Activated naive CD8-positive, alpha-beta T cell treated with anti-CD3 and anti-CD28 coated beads for 36 hours (primary cell): Measurements from ENCODE around the gene TCEAL3. TPM values are rescaled to one million over a fixed set of nuclear protein-coding genes. Genes with fewer than 3 reads are reported as not detected.
"Not testable (repeated sequence)": the region's sequence is repeated elsewhere in the genome, so short reads cannot be mapped to it uniquely, and the experiment has no call there.

Source experiments
- DNase-seq: peaks from one replicate; pipeline ENCODE4 v3.0.0; 2021
- H3K27ac Mint-ChIP-seq: one replicate; pipeline ENCODE4 v1.8.0; 2022; ENCODE audit warnings: mild to moderate bottlenecking, moderate library complexity, mixed read lengths
- H3K27me3 Mint-ChIP-seq: one replicate; pipeline ENCODE4 v1.8.0; 2022; ENCODE audit warnings: mild to moderate bottlenecking, mixed read lengths
- H3K36me3 Mint-ChIP-seq: one replicate; pipeline ENCODE4 v1.8.0; 2021; ENCODE audit warnings: mild to moderate bottlenecking, mixed read lengths
- H3K4me1 Mint-ChIP-seq: one replicate; pipeline ENCODE4 v1.8.0; 2021; ENCODE audit warnings: mixed read lengths
- H3K4me3 Mint-ChIP-seq: one replicate; pipeline ENCODE4 v1.8.0; 2022; ENCODE audit warnings: mild to moderate bottlenecking, moderate library complexity, mixed read lengths
- H3K9me3 Mint-ChIP-seq: one replicate; pipeline ENCODE4 v1.8.0; 2022; ENCODE audit warnings: mixed read lengths
- total RNA-seq, 2 experiments: library from RNA; stranded (reverse); gene quantifications; one replicate each; pipeline ENCODE4 v1.2.3, GENCODE V29; 2021

TCEAL3 gene
- total RNA-seq, 2 experiments from 2014 or later = 8.5 to 8.7 TPM

DNA sequence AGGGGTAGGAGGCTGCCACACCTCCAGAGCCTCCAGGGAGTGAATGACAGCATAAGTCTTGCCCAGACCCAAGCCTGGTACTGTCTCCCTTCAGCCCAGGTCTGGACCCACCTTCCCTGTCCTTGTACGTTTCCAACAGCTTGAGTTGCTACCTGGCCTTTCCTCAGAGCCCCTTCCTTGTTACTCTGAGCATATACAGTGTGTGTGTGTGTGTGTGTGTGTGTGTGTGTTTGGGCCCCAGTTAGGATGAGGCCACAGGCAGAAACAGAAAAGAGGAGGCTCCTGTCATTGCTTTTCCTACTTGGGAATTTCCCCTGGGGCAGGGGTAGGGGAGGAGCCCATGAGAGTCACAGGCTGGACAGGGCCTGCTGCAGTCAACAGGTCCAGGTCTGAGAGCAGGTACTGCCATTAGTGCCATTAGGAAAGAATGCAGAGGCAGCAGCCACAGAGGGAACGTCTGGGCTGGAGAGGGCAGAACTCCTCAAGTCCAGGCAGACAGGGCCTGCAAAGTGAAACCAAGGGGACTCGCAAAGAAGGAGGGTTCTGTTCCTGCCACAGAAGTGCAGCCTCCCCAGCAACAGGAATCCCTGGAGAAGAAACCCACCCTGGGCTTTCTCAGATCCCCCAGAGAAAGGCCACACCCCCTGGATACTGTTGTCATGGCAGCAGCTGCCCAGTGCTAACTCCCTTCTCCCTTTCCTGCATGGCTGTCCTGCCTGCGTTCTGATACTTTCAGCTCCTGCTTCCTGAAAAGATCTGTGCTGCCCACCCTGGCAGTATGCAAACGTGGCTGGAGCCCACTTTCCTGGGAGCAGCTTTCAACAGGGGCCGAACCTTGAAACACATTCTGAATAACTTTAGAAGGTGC lies 30.9 kb downstream of the TCEAL3 start:
- not testable (repeated sequence) for DNase-seq, H3K36me3 Mint-ChIP-seq, H3K4me1 Mint-ChIP-seq, H3K9me3 Mint-ChIP-seq, H3K4me3 Mint-ChIP-seq, H3K27me3 Mint-ChIP-seq, H3K27ac Mint-ChIP-seq

DNA sequence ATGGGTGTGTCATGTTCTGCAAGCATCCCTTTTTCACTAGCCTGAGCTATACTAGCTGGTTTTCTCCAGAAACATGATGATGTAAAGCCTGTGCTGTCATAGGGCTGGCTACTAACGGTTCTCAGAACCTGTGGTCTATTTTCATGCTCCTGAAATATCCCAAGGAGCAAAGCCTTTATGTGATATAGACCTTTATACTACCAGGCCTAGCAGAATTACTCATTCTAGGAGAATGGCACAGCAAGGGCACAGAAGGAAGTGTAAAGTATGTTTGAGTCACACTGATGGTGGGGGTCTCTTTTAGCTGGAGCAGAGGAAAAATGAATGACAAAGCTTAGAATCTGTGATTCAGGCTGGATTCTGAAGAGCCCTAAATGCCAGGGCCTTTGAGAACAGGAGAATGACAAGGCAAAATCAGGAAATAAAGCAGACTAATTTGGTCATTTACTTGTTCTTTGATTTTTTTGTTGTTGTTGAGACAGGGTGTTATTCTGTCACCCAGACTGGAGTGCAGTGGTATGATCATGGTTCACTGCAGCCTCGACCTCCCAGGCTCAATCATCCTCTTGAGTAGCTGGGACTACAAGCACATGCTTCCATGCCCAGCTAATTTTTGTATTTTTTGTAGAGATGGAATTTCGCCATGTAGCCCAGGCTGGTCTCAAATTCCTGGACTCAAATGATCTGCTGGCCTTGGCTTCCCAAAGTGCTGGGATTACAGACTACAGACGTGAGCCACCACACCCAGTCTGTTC lies 32.8 kb downstream of the TCEAL3 start:
- no peaks in the 10 kb centered on the region for H3K9me3 Mint-ChIP-seq
- H3K36me3 Mint-ChIP-seq = no peaks in the 10 kb centered on the region
- DNase-seq = no peak
- H3K4me3 Mint-ChIP-seq = no peak overlapping the region
- H3K27me3 Mint-ChIP-seq = no peaks in the 10 kb centered on the region
- H3K27ac Mint-ChIP-seq = no peak overlapping the region
- no peaks in the 10 kb centered on the region for H3K4me1 Mint-ChIP-seq

DNA sequence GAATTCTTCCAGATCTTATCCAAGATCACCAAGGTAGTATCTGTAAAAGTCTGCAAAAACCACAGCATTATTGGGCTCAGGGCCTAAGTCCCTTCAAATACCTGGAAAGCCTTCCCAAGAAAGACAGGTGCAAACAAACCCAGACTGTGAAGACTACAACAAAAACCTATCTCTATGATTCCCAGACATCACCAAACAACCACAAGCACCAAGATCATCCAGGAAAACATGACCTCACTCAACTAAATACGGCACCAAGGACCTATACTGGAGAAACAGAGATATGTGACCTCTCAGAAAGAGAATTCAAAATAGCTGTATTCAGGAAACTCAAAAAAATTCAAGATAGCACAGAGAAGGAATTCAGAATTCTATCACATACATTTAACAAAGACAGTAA lies 36.4 kb downstream of the TCEAL3 start:
- H3K4me1 Mint-ChIP-seq = no peaks in the 10 kb centered on the region
- H3K27ac Mint-ChIP-seq = no peak overlapping the region
- no peaks in the 10 kb centered on the region for H3K36me3 Mint-ChIP-seq
- no peak overlapping the region for H3K4me3 Mint-ChIP-seq
- DNase-seq = no peak
- H3K9me3 Mint-ChIP-seq = no peaks in the 10 kb centered on the region
- H3K27me3 Mint-ChIP-seq = no peaks in the 10 kb centered on the region

DNA sequence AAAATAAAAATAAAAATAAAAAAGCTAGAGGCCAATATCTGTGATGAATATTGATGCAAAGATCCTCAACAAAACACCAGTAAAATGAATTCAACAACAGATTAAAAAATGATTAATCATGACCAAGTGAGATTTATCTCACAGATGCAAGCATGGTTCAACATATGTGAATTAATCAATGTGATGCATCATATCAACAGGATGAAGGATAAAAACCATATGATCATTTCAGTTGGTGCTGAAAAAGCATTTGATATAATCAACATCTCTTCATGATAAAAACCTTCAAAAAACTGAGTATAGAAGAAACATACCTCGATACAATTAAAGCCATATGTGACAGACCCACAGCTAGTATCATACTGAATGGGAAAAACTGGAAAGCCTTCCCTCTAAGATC lies 39.9 kb downstream of the TCEAL3 start:
- DNase-seq = no peak
- no peaks in the 10 kb centered on the region for H3K36me3 Mint-ChIP-seq
- H3K27me3 Mint-ChIP-seq = no peaks in the 10 kb centered on the region
- H3K9me3 Mint-ChIP-seq = no peaks in the 10 kb centered on the region
- H3K27ac Mint-ChIP-seq = no peak overlapping the region
- no peak overlapping the region for H3K4me3 Mint-ChIP-seq
- H3K4me1 Mint-ChIP-seq = no peaks in the 10 kb centered on the region

DNA sequence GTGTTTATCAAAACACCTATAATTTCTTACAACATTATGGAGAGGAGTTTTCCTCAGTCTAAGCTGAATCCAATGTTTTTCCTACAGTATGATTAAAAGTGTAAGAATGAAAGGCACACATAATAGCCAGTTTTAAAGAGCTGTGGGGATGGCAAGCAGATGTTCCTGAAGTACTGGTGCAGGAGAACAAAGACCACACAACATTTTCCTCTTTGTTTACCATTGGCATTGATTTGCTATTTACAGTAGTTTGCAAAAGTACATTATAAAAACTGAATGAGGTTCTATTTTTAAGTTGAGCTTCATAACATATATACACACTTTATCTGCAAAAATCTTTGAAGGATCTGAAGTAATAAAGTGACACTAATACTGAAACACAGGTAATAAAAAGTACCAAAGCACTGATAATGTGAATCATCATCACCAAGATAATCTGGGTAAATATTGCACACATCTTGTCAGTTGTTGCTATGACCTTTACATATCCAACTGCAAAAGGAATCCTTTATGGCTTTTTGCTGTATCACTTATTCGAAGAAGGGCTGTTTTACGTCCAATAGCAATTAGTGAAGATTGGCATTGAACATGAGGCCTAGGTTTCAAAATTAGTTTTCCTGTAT lies 43.5 kb downstream of the TCEAL3 start:
- Mint-ChIP-seq H3K27me3 (no peaks in the 10 kb centered on the region), H3K36me3 (no peaks in the 10 kb centered on the region), H3K9me3 (no peaks in the 10 kb centered on the region), H3K27ac (no peak overlapping the region), H3K4me3 (no peak overlapping the region), H3K4me1 (no peaks in the 10 kb centered on the region)
- no peak for DNase-seq

DNA sequence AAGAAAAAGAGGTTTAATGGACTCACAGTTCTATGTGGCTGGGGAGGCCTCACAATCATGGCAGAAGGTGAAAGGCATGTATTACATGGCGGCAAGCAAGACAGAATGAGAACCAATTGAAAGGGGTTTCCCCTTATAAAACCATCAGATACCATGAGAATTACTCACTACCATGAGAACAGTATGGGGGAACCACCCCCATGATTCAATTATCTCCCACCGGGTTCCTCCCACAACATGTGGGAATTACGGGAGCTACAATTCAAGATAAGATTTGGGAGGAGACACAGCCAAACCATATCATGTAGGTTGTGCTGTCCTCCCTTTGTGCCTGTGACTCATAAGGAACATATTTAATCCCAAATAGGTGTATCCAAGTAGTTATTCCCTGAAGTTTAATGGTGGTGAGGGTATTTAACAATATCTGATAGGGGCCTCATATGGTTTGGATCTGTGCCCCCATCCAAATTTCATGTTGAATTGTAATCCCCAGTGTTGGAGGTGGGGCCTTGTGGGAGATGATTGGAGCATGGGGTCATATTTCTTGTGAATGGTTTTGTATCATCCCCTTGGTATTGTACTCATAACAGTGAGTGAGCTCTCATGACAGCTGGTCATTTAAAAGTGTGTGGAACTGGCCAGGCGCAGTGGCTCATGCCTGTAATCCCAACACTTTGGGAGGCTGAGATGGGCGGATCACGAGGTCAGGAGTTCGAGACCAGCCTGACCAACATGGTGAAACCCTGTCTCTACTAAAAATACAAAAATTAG lies 47.7 kb downstream of the TCEAL3 start:
- not testable (repeated sequence) for H3K27ac Mint-ChIP-seq, H3K9me3 Mint-ChIP-seq, H3K27me3 Mint-ChIP-seq, H3K36me3 Mint-ChIP-seq, DNase-seq, H3K4me1 Mint-ChIP-seq, H3K4me3 Mint-ChIP-seq

DNA sequence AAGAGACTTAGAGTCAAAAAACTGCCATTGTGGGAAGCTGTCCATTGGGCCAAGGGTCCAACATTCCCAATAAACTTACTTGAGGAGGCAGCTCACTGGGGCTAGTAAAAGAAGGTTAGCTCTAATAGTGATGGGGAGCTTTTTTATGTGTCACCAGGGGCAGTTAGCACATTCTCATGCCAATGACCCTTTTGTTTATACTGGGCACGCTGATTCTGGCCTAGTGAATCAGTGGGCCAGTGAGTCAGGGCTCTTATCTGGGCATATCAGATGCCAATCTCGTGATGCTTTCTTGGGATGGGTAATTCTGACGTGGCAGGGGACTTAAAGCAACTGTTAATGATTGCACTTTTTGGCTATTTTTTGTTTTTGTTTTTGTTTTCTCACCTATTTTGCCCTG lies 48.9 kb downstream of the TCEAL3 start:
- Mint-ChIP-seq H3K27ac (no peak overlapping the region), H3K36me3 (no peaks in the 10 kb centered on the region), H3K4me1 (peaks cover 4% of the 10 kb centered on the region), H3K9me3 (no peaks in the 10 kb centered on the region), H3K4me3 (no peak overlapping the region), H3K27me3 (peaks cover 9% of the 10 kb centered on the region)
- no peak for DNase-seq

DNA sequence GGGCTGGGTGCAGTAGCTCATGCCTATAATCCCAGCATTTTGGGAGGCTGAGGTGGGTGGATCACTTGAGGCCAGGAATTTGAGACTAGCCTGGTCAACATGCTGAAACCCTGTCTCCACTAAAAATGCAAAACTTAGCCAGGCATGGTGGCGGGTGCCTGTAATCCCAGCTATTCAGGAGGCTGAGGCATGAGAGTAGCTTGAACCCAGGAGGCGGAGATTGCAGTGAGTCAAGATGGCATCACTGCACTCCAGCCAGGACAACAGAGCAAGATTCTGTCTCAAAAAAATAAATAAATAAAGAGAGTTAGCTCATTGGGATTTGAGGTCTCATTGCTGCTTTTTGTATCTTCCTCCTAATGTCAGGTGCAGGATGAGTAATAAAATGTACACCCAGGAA lies 49.3 kb downstream of the TCEAL3 start:
- H3K4me1 Mint-ChIP-seq, H3K9me3 Mint-ChIP-seq, H3K27me3 Mint-ChIP-seq, H3K36me3 Mint-ChIP-seq, H3K27ac Mint-ChIP-seq, DNase-seq, H3K4me3 Mint-ChIP-seq: not testable (repeated sequence)

DNA sequence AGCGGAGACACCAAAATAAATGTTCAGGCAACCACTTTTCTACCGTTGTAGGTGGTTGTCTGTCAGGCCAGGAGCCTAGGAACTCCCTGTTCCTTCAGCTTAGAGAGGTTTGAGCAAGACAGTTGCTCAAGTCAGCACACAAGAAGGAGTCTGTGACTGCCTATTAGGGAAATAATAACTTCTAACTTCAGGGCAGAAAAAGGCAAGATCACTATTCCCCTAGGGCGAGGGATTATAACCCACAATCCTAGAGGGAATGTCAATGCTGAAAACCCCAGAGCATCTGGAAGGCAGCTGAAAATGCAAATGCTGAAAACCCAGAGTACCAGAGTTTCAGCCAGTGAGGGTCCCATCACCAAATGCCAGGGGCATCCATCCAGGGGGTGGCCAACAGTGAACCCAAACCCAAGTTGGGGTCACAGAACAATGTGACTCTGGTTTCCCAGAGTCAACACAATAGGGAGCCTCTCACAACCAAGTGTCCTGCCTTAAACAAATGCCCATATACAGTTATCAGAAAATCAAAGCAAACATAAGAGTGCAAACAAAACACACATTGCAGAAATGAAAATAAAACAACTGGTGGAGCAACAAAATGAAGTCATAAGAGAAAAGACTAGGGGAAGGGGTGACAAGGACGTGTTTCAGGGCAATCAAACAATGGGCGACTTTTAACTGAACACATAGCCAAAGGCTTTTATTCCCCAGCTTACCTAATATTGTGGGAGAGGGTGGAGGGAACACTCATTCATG lies 51.1 kb downstream of the TCEAL3 start:
- DNase-seq = no peak
- H3K4me1 Mint-ChIP-seq = peaks cover 4% of the 10 kb centered on the region
- no peak overlapping the region for H3K4me3 Mint-ChIP-seq
- H3K9me3 Mint-ChIP-seq = no peaks in the 10 kb centered on the region
- H3K27ac Mint-ChIP-seq = no peak overlapping the region
- no peaks in the 10 kb centered on the region for H3K36me3 Mint-ChIP-seq
- peaks cover 12% of the 10 kb centered on the region for H3K27me3 Mint-ChIP-seq

DNA sequence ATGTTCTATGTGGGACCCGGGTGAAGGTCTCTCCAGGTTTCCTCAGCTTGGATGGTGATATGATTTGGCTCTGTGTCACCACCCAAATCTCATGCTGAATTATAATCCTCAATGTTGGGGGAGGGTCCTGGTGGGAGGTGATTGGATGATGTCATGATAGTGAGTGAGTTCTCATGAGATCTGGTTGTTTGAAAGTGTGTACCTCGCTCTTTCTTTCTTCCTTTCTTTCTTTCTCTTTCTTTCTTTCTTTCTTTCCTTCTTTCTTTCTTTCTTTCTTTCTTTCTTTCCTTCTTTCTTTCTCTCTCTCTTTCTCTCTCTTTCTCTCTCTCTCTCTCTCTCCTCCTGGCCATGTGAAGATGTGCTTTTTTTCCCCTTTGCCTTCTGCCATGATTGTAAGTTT lies 51.7 kb downstream of the TCEAL3 start:
- H3K27me3 Mint-ChIP-seq = peaks cover 18% of the 10 kb centered on the region
- H3K4me1 Mint-ChIP-seq, H3K9me3 Mint-ChIP-seq, H3K36me3 Mint-ChIP-seq, H3K27ac Mint-ChIP-seq, DNase-seq, H3K4me3 Mint-ChIP-seq: not testable (repeated sequence)

Other genes with a start within 250 kb of the TCEAL3 start
- 10 to 100 TPM; 31.4 to 31.7 TPM for gene BEX3, start 231.4 kb upstream of the TCEAL3 start, total RNA-seq
- gene RAB40A, start 88.5 kb upstream of the TCEAL3 start, total RNA-seq = under 1 TPM; 0.14 to 0.20 TPM
- gene TCEAL4, start 22.4 kb upstream of the TCEAL3 start, total RNA-seq = 10 to 100 TPM; 14.8 to 17.4 TPM
- gene TCEAL1, start 21.0 kb downstream of the TCEAL3 start, total RNA-seq = 1 to 10 TPM; 7.3 to 8.1 TPM
- 100 to 1,000 TPM; 249 to 257 TPM for gene MORF4L2, start 78.7 kb downstream of the TCEAL3 start, total RNA-seq
- not detected for gene TMEM31, start 102.9 kb downstream of the TCEAL3 start, total RNA-seq
- gene PLP1, start 168.9 kb downstream of the TCEAL3 start, total RNA-seq = not detected
- under 1 TPM; 0.34 to 0.60 TPM for gene RAB9B, start 224.3 kb downstream of the TCEAL3 start, total RNA-seq